C4-2B (cell line): ENCODE data around the gene GRIK4.
"Not testable (repeated sequence)": the region's sequence is repeated elsewhere in the genome, so short reads cannot be mapped to it uniquely, and the experiment has no call there.

ENCODE experiments used
- H3K27ac ChIP-seq: fragments of 450-650 bp; 2 replicates; pipeline ENCODE4 v1.5.1; 2017
- ZFX ChIP-seq: fragments of 450-650 bp; IDR thresholded peaks from 2 replicates; pipeline ENCODE4 v1.6.1; 2017
- TF ChIP-seq, protein P1 (sequence below): fragments of 450-650 bp; conservative IDR thresholded peaks from 2 replicates; pipeline ENCODE4 v1.5.1; 2017; ENCODE audit warnings: mild to moderate bottlenecking

Gene GRIK4

DNA sequence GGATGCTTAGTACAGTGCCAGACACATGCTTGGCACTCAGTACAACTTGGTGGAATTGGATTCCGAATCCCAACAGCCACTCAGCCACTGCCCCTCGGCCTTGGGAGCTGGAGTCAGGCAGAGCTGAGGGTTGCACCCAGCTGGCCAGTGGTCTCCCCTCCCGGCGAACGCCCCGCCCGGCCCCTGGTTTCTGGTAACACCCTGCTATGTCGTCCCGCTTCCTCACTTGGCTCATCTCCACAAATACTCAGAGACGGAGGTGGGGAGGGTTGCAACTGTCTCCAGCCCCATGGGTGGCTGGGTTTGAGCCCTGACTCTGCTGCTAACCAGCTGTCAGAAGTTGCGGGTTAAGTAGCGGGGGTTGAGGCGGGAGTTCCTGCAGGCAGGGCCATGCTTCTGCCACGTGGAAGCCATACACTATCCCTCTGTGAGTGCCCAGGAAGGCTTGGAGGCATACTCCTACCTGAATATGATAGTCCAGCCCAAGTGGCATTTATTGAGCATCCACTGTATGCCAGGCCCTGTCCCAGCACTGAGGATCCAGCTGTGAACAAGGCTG, 67.1 kb downstream of the GRIK4 start:
- H3K27ac ChIP-seq, result no peak overlapping the region
- TF ChIP-seq ZFX, result no peak
- TF ChIP-seq, protein P1, sequence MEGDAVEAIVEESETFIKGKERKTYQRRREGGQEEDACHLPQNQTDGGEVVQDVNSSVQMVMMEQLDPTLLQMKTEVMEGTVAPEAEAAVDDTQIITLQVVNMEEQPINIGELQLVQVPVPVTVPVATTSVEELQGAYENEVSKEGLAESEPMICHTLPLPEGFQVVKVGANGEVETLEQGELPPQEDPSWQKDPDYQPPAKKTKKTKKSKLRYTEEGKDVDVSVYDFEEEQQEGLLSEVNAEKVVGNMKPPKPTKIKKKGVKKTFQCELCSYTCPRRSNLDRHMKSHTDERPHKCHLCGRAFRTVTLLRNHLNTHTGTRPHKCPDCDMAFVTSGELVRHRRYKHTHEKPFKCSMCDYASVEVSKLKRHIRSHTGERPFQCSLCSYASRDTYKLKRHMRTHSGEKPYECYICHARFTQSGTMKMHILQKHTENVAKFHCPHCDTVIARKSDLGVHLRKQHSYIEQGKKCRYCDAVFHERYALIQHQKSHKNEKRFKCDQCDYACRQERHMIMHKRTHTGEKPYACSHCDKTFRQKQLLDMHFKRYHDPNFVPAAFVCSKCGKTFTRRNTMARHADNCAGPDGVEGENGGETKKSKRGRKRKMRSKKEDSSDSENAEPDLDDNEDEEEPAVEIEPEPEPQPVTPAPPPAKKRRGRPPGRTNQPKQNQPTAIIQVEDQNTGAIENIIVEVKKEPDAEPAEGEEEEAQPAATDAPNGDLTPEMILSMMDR, result no peak

DNA sequence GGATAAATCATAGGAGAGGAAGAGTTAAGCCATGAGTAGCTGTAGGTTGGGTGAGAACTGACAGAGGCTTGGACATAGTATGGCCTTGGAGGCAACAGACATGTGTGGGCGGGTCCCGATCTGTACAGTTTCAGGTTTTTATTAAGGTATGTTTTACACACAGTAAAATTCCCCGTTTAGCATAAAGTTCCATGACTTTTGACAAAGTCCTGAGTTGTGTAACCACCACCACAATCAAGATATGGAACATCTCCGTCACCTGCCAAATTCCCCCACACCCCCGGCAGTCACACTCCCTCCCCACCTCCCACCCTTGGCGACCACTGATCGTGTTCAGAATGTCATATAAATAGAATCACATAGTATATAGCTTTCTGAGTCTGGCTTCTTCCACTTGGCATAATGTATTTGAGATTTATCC, 68.1 kb downstream of the GRIK4 start:
- H3K27ac ChIP-seq, result no peak overlapping the region
- TF ChIP-seq, protein P1, result no peak
- no peak for TF ChIP-seq ZFX

DNA sequence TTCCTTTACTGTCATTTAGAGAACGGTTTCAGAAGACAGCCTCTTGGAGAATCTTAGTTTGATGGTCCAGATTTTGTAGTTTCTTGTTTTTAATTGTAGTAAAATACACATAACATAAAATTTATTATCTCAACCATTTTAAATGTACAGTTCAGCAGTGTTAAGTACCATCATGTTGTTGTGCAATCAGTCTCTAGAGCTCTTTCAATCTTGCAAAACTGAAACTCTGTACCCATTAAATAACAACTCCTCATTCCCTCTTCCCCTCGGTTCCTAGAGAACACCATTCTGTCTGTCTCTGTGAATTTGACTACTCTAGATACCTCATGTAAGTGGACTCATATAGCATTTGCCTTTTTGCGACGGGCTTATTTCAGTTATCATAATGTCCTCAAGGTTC, 69.8 kb downstream of the GRIK4 start:
- H3K27ac ChIP-seq, result no peak overlapping the region
- TF ChIP-seq, protein P1, result no peak
- TF ChIP-seq ZFX, result no peak

DNA sequence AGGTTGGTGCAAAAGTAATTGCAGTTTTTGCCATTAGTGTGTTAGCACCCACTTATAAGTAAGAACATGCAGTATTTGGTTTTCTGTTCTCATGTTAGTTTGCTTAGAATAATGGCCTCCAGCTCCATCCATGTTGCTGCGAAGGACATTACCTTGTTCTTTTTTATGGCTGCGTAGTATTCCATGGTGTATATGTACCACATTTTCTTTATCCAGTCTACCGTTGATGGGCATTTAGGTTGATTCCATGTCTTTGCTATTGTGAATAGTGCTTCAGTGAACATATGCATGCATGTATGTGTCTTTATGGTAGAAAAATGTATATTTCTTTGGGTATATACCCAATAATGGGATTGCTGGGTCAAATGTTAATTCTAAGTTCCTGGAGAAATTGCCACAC, 71.0 kb downstream of the GRIK4 start:
- H3K27ac ChIP-seq, result not testable (repeated sequence)

DNA sequence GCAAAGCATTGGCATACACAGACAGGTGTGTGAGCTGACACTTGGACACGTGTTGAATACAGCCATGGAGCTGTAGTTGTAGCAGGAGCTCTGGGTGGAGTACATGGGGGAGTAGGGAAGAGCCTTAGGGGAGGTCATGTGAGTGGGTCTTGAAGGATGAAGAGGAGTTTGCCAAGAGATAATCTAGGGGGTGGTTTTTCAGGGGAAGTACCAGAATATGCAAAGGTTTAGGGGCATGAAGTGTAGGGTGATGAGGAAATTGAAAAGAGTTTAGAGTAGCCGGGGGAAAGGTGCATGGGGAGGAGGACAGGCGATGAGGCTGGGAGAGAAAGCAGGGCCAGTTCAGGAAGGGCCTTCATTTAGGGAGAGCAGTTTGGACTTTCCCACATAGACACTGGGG, 74.5 kb downstream of the GRIK4 start:
- TF ChIP-seq, protein P1, result no peak
- no peak for TF ChIP-seq ZFX
- H3K27ac ChIP-seq, result no peak overlapping the region

DNA sequence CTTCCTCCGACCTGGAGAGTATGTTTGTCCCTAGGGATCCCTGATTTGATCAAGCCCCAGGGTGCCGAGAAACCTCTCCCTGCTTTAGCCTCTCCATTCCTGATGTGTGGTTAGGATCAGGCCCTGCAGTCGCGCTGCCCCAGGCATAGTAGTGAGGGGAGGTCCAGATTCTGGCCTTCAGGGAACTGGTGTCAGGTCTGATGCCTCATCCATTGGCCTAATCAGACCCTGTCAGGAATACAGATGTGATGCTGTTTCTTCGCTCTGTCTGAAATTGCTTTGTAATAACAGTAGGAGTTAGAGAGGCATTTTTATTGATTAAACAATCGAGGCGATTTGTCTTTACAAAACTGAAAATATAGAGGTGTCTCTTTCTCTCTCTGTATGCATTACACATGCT, 75.2 kb downstream of the GRIK4 start:
- no peak overlapping the region for H3K27ac ChIP-seq
- TF ChIP-seq ZFX, result no peak
- TF ChIP-seq, protein P1, result no peak

DNA sequence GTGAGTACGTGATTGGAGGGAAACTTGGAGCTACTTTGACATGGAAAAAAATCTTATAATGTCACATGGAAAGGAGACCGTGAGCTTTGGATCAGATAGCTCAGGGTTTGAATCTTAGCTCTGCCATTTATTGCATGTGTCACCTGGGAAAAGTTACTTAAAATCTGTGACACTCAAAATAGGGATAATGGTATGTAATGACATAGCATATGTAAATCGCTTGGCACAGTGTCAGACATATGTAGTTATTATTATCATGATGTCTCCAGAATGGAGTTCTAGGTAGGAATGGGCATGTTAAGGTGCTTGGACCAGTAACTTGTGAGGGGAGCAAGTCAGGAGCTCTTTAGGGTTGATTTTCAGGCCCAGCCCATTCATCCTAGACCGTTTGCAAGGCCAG, 75.8 kb downstream of the GRIK4 start:
- H3K27ac ChIP-seq, result no peak overlapping the region
- TF ChIP-seq ZFX, result no peak
- TF ChIP-seq, protein P1, result no peak

DNA sequence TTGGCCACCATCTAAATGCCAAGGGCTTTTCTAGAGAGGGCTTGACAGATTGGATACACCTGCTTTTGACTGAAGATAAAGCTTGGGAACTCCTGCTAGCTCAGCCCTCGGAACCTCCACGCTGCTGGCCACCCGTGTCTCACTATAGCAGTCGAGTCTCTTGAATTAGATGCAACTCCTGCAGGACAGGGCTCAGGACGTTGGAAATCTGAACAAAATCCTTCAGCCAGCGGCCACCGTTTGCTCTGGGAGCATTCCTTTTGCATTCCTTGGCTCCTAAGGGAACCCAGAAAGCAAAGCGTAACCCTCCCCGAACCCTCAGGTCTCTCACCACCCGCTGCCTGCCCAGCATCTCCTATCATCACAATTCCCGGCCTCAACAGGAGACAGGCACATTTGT, 77.8 kb downstream of the GRIK4 start:
- TF ChIP-seq ZFX, result no peak
- TF ChIP-seq, protein P1, result no peak
- no peak overlapping the region for H3K27ac ChIP-seq
